MM.1S (cell line): ENCODE data around the gene NFU1.

Source experiments
- EZH2 ChIP-seq: fragments of 300-600 bp; sonication (generic); optimal IDR thresholded peaks from 2 replicates; pipeline ENCODE3; 2017; ENCODE audit warnings: low read depth, mild to moderate bottlenecking, antibody characterized with exemption, low read length, mixed read lengths
- EZH2phosphoT487 ChIP-seq: fragments of 300-600 bp; sonication (generic); IDR thresholded peaks from 2 replicates; pipeline ENCODE4 v1.6.1; 2018; ENCODE audit warnings: antibody characterized with exemption, low read length
- TF ChIP-seq, protein P1 (sequence below): fragments of 300-600 bp; sonication (generic); IDR thresholded peaks from 2 replicates; pipeline ENCODE4 v1.5.1; 2016; ENCODE audit warnings: antibody characterized with exemption, low read length, mixed read lengths

DNA sequence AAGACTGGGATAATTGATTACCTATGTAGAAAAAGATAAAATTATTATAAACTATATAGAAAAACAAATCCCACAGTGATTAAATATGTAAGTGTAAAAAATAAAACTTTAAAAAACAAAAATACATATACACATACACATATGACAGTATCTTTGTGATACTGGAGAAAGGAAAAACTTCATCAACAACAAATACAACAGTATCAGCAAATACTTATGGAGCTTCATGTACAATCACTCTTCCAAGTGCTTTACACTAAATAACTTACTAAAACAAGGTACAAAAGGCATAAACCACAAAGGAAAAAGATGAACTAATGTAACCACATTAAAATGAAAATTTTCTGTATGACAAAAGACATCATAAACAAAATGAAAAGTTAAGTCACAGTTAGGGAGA, 26.1 kb downstream of the NFU1 start:
- no peak for TF ChIP-seq EZH2phosphoT487
- TF ChIP-seq, protein P1, sequence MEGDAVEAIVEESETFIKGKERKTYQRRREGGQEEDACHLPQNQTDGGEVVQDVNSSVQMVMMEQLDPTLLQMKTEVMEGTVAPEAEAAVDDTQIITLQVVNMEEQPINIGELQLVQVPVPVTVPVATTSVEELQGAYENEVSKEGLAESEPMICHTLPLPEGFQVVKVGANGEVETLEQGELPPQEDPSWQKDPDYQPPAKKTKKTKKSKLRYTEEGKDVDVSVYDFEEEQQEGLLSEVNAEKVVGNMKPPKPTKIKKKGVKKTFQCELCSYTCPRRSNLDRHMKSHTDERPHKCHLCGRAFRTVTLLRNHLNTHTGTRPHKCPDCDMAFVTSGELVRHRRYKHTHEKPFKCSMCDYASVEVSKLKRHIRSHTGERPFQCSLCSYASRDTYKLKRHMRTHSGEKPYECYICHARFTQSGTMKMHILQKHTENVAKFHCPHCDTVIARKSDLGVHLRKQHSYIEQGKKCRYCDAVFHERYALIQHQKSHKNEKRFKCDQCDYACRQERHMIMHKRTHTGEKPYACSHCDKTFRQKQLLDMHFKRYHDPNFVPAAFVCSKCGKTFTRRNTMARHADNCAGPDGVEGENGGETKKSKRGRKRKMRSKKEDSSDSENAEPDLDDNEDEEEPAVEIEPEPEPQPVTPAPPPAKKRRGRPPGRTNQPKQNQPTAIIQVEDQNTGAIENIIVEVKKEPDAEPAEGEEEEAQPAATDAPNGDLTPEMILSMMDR, result no peak
- TF ChIP-seq EZH2, result no peak
